Brain pericyte (primary cell): Measurements from ENCODE around the gene ZC3H7A.

ENCODE experiments used
- DNase-seq: peaks from one replicate; pipeline ENCODE4 v3.0.0-alpha.2; 2012; ENCODE audit warnings: low read depth, low spot score

ZC3H7A gene

DNA sequence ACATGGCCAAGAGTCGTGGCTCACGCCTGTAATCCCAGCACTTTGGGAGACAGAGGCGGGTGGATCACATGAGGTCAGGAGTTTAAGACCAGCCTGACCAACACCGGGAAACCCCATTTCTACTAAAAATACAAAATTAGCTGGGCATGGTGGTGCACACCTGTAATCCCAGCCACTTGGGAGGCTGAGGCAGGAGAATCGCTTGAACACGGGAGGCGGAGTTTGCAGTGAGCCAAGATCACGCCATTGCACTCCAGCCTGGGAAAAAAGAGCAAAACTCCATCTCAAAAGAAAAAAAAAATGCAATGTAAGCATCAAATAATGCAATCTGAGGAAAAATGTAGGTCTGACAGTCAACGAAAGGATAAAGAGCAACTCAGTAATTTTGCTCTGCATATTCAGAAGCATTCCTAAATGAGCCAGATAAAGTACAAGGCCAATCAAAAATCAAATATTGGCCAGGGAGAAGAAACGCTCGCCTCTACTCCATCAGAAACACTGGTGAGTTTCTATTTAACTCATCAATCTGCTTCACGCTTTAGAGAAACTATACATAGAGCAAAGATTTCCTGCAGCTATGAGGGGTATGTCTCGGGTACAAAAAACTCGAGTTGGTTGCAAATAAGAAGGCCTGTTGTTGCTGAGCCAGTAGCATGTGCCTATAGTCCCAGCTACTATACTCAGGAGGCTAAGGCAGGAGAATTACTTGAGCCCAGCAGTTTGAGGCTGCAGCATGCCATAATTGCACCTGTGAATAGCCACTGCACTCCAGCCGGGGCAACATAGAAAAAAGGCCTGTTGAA is 58.1 kb downstream of the ZC3H7A start:
- DNase-seq: no peak

DNA sequence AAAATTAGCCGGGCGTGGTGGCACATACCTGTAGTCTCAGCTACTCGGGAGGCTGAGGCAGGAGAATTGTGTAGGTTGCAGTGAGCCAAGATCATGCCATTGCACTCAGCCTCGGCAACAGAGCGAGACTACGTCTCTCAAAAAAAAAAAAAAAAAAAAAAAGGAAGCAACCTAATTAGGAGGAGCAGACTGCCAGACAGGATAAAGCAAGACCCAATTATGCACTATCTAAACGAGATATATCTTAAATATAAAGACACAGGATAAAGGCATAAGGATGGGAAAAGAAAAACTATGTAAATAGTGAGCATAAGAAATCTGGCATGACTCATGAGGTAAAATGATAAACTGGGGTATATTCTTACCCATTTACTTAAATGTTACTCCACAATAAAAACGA is 59.3 kb downstream of the ZC3H7A start:
- no peak for DNase-seq

GRCh38 chr16:11736903-11737302 is 60.2 kb downstream of the ZC3H7A start:
- DNase-seq: no peak

DNA sequence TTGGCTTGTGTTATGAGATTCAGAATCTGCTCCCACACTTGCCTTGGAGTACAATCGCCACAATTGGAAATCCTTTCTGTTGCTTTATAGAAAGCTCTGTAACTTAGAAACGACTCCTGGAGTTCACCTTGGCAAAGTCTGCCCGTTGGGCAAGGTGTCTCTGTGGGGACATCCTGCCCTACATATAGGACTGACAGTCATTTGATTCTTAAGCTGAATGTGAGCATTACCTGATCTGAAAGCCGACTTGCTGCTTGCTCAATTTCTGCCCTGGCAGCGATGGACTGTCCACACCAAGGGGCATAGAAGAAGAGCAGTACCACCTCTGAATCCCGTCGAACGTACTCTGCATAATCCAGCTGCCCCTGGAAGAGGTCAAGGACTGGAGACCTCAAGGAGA is 61.3 kb downstream of the ZC3H7A start:
- no peak for DNase-seq

DNA sequence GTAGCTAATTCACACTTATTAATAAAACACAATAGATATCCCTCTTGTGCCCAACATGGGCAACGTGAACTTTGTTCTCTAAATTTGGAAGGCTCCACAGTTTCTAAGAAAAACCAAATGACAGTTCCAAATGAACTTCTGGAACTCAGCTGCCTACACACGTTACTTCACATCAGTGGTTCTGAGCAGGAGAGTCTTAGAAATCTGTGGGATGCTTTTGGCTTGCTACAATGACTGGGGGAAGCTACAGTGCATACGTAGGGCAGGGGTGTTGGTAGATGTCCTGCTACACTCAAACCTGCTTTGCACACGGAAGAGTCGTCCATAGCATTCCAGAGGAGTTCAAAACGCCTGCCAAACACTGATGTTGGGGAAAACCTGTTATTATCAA is 62.4 kb downstream of the ZC3H7A start:
- no peak for DNase-seq

DNA sequence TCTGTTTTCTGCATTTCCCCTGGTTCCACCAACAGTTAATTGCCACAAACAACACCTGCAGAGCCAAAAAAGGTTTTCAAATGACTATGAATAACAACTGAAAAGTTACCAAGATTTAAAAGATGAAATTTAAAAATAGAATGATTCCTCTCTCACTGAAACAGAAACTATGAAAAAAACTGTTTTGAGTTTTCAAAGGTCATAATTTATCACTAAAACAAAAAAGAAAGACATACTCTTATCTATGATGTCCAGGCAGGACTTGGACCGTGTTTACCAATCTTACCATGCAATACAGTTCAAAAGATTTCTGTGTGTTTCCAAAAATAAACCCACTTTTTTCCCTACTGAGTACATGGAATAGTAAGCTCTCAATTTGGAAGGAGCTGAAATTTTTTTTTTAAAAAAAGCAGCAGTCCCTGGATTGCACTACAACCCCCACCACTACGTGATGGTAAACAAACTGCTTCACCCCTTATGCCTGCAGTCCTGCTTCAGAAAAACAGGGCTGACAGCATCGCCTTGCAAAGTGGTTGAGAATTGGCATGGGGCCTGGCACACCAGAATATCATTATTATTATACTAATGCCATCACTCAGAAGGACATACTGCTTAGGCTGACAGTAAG is 62.9 kb downstream of the ZC3H7A start:
- no peak for DNase-seq

GRCh38 chr16:11731222-11731621 is 65.8 kb downstream of the ZC3H7A start:
- DNase-seq: no peak

DNA sequence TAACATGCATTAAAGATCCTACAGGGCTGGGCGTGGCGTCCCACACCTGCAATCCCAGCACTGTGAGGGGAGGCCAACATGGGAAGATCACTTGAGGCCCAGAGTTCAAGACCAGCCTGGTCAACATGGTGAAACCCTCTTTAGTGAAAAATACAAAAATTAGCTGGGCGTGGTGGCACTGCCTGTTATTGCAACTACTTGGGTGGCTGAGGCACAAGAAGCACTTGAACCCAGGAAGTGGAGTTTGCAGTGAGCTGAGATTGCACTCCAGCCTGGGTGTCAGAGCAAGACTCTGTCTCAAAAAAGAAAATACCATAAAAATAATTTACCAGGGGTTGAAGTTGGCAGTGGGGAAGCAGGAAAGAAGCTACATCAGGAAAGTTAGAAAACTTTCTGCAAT is 67.3 kb downstream of the ZC3H7A start:
- no peak for DNase-seq

GRCh38 chr16:11727796-11728543 is 69.1 kb downstream of the ZC3H7A start:
- DNase-seq: no peak

DNA sequence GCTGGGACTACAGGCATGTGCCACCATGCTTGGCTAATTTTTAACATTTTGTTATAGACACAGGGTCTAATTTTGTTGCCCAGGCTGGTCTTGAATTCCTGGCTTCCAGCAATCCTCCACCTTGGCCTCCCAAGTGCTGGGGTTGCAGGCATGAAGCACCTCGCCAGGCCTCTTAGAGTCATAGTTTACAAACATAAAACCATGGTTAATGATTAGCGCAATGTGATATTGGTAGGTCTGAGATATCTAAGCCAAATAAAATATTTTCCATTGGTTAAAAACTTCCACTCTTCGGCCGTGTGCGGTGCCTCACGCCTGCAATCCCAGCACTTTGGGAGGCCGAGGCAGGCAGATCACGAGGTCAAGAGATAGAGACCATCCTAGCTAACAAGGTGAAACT is 71.0 kb downstream of the ZC3H7A start:
- DNase-seq: no peak

- no peak for DNase-seq
These were observed 71.6 kb downstream of the ZC3H7A start for GRCh38 chr16:11725457-11725856.

DNA sequence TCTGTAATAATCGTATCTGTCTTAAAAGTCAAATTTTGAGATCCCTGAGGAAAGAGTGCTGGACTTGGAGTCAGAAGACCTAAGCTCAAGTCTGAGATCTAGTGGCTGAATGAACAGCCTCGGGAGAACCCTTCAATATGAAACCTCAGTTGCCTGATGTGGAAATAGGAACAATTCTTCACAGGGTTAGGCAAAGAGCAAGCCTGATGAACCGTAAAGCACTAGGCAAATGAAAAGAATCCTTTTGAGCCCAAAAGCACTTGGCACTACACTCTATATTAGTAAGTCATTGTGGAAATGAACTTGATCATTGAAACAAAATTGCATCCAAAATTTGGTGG is 74.6 kb downstream of the ZC3H7A start:
- no peak for DNase-seq

GRCh38 chr16:11721781-11722467 is 75.1 kb downstream of the ZC3H7A start:
- no peak for DNase-seq

DNA sequence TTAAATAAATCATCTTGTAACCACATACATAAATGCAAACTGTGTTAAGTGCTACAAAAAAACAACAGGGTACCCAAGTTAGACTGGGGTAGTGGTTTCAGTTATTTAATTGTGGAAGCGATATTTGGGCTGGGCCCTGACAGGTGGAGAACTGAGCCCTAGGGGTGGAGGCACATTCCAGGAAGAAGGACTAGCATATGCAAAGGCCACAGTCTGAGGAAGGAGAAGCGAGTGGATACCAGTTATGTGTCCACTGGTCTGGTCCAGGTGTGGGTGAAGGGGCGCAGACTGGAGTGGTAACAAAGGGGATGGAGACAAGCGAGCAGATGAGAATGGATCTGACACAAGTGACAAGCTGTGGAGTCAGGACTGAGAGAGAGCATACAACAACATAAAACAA is 77.3 kb downstream of the ZC3H7A start:
- no peak for DNase-seq

DNA sequence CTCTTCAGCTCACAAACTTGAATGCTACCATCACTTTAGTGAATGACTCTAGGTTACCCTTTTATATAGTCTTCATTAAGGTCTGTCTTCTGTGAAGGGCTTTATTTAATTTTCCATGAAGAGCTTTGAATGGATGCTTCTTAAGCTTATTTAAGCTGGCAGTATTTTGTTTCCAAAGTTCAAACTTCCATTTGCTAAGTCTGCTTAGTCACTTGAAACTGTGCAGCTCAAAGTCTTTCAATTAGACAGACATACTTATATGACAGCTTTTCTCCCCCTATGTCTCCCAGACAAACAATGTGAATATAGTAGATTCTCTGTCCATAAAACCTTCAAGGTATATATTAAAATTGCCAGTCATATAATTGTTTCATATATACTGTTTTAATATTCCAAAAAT is 77.9 kb downstream of the ZC3H7A start:
- no peak for DNase-seq

DNA sequence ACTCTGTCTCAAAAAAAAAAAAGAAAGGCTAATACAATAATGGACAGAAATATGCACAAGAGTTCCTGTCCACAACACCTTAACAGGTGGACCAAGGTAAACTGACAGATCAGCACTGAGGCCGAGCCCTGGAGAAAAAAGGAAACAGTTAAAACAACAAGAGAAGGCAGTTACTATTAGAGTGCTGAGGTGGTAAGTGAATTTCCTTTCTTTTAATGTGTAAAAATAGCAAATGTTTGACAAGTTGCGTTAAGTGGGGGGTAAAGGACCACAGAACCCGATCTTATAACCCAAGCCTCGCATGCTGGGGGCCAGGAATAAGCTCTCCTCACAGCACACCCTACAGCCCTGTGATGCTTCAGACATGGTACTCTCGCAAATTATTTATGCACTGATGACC is 79.2 kb downstream of the ZC3H7A start:
- DNase-seq: no peak

GRCh38 chr16:11716336-11716735 is 80.7 kb downstream of the ZC3H7A start:
- no peak for DNase-seq

DNA sequence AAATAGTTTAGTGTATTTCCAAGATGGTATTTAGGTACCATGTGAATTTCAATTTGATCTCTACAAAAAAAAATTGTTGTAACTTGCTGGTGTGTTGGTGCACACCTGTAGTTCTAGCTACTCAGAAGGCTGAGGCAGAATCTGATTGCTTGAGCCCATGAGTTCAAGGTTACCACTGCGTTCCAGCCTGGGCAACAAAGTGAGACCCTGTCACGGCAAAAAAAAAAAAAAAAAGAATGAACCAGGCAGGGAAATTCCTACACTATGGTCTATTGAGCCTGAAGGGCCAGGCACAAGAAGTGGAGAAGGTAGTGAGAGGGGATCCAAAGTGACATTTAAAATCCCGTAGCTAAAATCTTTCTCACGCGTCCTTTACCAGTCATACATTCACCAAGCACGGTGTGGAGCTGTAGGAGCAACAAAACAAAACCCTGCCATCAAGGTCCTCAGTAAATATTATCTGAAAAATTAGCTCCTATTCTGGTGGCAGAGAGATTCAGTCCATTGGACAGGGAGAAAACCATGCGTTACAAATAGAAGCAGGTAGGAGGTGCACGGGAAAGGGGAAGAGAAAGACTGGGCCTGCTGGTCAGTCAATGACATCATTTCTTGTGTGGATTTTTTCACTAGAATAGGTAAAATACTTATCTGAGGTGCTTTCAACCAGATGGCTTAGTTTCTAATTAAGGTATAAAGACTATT is 81.7 kb downstream of the ZC3H7A start:
- no peak for DNase-seq

- no peak for DNase-seq
These were observed 84.9 kb downstream of the ZC3H7A start for GRCh38 chr16:11712122-11712521.

DNA sequence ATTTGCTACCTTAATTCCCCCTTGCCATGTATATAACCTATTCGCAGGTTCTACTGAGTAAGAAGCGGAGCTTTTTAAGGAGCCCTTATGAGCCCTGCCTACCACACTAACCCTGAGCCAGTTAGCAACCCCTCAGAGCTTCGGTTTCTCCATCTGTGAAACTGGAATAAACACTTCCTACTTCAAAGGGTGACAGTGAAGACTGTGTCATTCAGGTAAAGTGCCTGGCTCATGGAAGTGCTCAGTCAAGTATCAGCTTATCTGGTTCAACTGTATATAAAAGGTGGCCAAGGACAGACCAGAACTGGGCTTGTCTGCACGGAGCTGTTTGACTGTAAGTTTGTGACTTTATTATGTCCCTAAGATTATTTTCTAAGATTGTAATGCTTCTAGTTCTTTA is 85.4 kb downstream of the ZC3H7A start:
- no peak for DNase-seq

- no peak for DNase-seq
These were observed 88.6 kb downstream of the ZC3H7A start for GRCh38 chr16:11708421-11708820.
